Fibroblast of skin of scalp (primary cell): ENCODE results near the gene YLPM1. TPM values are rescaled to one million over a fixed set of nuclear protein-coding genes. Genes with fewer than 3 reads are reported as not detected.
"Not testable (repeated sequence)": the region's sequence is repeated elsewhere in the genome, so short reads cannot be mapped to it uniquely, and the experiment has no call there.

Experiments
- DNase-seq: peaks from one replicate; pipeline ENCODE4 v3.0.0-alpha.2; 2013
- polyA plus RNA-seq, 2 experiments: library from polyadenylated mRNA; unstranded; fragments of 120-200 nt; gene quantifications; one replicate each; pipeline ENCODE4 v1.2.1, GENCODE V29; 2013; ENCODE audit not compliant: insufficient read length in 2 of 2

YLPM1 gene
- polyA plus RNA-seq (2013, experiment 1 of 2; ENCODE audit: insufficient read length): 38.0 TPM
- polyA plus RNA-seq (2013, experiment 2 of 2; ENCODE audit: insufficient read length): 43.5 TPM

- peak; percentile 98 for DNase-seq
Measured at GRCh38 chr14:74762917-74763802, at the start of gene YLPM1. Gene YLPM1, plus strand, starts transcription at chr14:74763316. Its CDS starts 174 bp downstream, at chr14:74763490.

GRCh38 chr14:74713395-74713735 lies 49.8 kb upstream of the YLPM1 start:
- DNase-seq: no peak

GRCh38 chr14:74720526-74720925 lies 42.6 kb upstream of the YLPM1 start:
- DNase-seq: peak; percentile 75

GRCh38 chr14:74723134-74723533 lies 40.0 kb upstream of the YLPM1 start:
- no peak for DNase-seq

GRCh38 chr14:74732387-74732786 lies 30.7 kb upstream of the YLPM1 start:
- DNase-seq: no peak

GRCh38 chr14:74733221-74733620 lies 29.9 kb upstream of the YLPM1 start:
- DNase-seq: no peak

GRCh38 chr14:74735125-74735524 lies 28.0 kb upstream of the YLPM1 start:
- DNase-seq: no peak

GRCh38 chr14:74737753-74738325 lies 25.3 kb upstream of the YLPM1 start:
- DNase-seq: peak; percentile 26

- DNase-seq: no peak
Measured at GRCh38 chr14:74739293-74740030, 23.7 kb upstream of the YLPM1 start.

GRCh38 chr14:74747237-74747636 lies 15.9 kb upstream of the YLPM1 start:
- no peak for DNase-seq

GRCh38 chr14:74754157-74754556 lies 9.0 kb upstream of the YLPM1 start:
- peak; percentile 12 for DNase-seq

GRCh38 chr14:74754899-74755298 lies 8.2 kb upstream of the YLPM1 start:
- no peak for DNase-seq

- DNase-seq: no peak
Measured at GRCh38 chr14:74756326-74756725, 6.8 kb upstream of the YLPM1 start.

GRCh38 chr14:74758505-74758904 lies 4.6 kb upstream of the YLPM1 start:
- not testable (repeated sequence) for DNase-seq

- DNase-seq: no peak
Measured at GRCh38 chr14:74763803-74764531, 851 bp downstream of the YLPM1 start.

GRCh38 chr14:74765721-74766120 lies 2.6 kb downstream of the YLPM1 start:
- DNase-seq: no peak

- DNase-seq: no peak
Measured at GRCh38 chr14:74771399-74771798, 8.3 kb downstream of the YLPM1 start.

GRCh38 chr14:74784634-74785033 lies 21.5 kb downstream of the YLPM1 start:
- DNase-seq: no peak

GRCh38 chr14:74785056-74785613 lies 22.0 kb downstream of the YLPM1 start:
- DNase-seq: no peak

GRCh38 chr14:74786796-74787315 lies 23.7 kb downstream of the YLPM1 start:
- no peak for DNase-seq

GRCh38 chr14:74792249-74793039 lies 29.3 kb downstream of the YLPM1 start:
- DNase-seq: peak; percentile 5
